Fibroblast of mammary gland (primary cell): Measurements from ENCODE around the gene FNBP1.

Source experiments
- DNase-seq: peaks from one replicate; pipeline ENCODE4 v3.0.0-alpha.2; 2010; ENCODE audit warnings: low read depth
- H3K4me3 ChIP-seq: 2 replicates; pipeline ENCODE4 v1.5.1; 2011; ENCODE audit warnings: low read depth, mild to moderate bottlenecking, low read length, moderate library complexity; ENCODE audit not compliant: control insufficient read depth
- CTCF ChIP-seq: conservative IDR thresholded peaks from 2 replicates; pipeline ENCODE4 v1.5.1; 2011; ENCODE audit warnings: low read depth, low read length, inconsistent platforms; ENCODE audit not compliant: control insufficient read depth, insufficient read depth

Gene FNBP1

GRCh38 chr9:129854588-129855110, 188.3 kb downstream of the FNBP1 start:
- no peak for DNase-seq
- no peak overlapping the region for H3K4me3 ChIP-seq
- no peak for TF ChIP-seq CTCF

GRCh38 chr9:129853614-129854013, 189.4 kb downstream of the FNBP1 start:
- no peak for TF ChIP-seq CTCF
- DNase-seq: no peak
- H3K4me3 ChIP-seq: no peak overlapping the region

GRCh38 chr9:129852579-129852978, 190.4 kb downstream of the FNBP1 start:
- no peak for DNase-seq
- no peak for TF ChIP-seq CTCF
- no peak overlapping the region for H3K4me3 ChIP-seq

- H3K4me3 ChIP-seq: no peak overlapping the region
- TF ChIP-seq CTCF: no peak
Observed at GRCh38 chr9:129851821-129852220, 191.2 kb downstream of the FNBP1 start.

GRCh38 chr9:129850821-129851550, 192.0 kb downstream of the FNBP1 start:
- no peak for DNase-seq
- no peak for TF ChIP-seq CTCF

More at GRCh38 chr9:129851821-129852220, 191.2 kb downstream of the FNBP1 start:
- no peak for DNase-seq

GRCh38 chr9:129849901-129850300, 193.1 kb downstream of the FNBP1 start:
- no peak overlapping the region for H3K4me3 ChIP-seq
- no peak for TF ChIP-seq CTCF
- no peak for DNase-seq

More at GRCh38 chr9:129850821-129851550, 192.0 kb downstream of the FNBP1 start:
- H3K4me3 ChIP-seq: no peak overlapping the region
